DND-41 (cell line): ENCODE measurements around the gene ZNF165.

ENCODE experiments used
- ATAC-seq: fragments of 200-7000 bp; cut with Tn5 transposase; 3 replicates; pipeline ENCODE4 v1.9.1; 2021; ENCODE audit warnings: low read depth; ENCODE audit not compliant: insufficient read depth
- DNase-seq: peaks from one replicate; pipeline ENCODE4 v3.0.0-alpha.2; 2020
- H2AFZ ChIP-seq: 2 replicates; pipeline ENCODE4 v1.6.0; 2012; ENCODE audit warnings: low read depth, low read length
- H3K27ac ChIP-seq: 2 replicates; pipeline ENCODE4 v1.5.1; 2012; ENCODE audit warnings: low read length, inconsistent platforms
- H3K27me3 ChIP-seq: fragments of 200-600 bp; sonication (generic); 2 replicates; pipeline ENCODE4 v1.6.0; 2012; ENCODE audit warnings: low read length, mild to moderate bottlenecking, inconsistent platforms; ENCODE audit not compliant: insufficient read depth, poor library complexity
- H3K36me3 ChIP-seq: 2 replicates; pipeline ENCODE4 v1.5.1; 2012; ENCODE audit warnings: low read length, inconsistent platforms; ENCODE audit not compliant: insufficient read depth
- H3K4me1 ChIP-seq: 2 replicates; pipeline ENCODE4 v1.5.1; 2012; ENCODE audit warnings: mild to moderate bottlenecking, low read length; ENCODE audit not compliant: insufficient read depth
- H3K4me2 ChIP-seq: 2 replicates; pipeline ENCODE4 v1.6.0; 2012; ENCODE audit warnings: mild to moderate bottlenecking, moderate library complexity, low read length, inconsistent platforms; ENCODE audit not compliant: insufficient read depth
- H3K4me3 ChIP-seq, 2 experiments: fragments of 200-600 bp in 1 of 2; shearing (Covaris generic) in 1 of 2; 2 replicates each; pipeline ENCODE4 v1.5.1; 2012 to 2016; ENCODE audit warnings: inconsistent platforms in 2 of 2, low read length in 2 of 2, mild to moderate bottlenecking in 2 of 2, low read depth in 1 of 2, moderate library complexity in 1 of 2
- H3K79me2 ChIP-seq: 2 replicates; pipeline ENCODE4 v1.6.0; 2012; ENCODE audit warnings: low read length, inconsistent platforms; ENCODE audit not compliant: insufficient read depth
- H3K9ac ChIP-seq: 2 replicates; pipeline ENCODE4 v1.6.0; 2012; ENCODE audit warnings: low read depth, mild to moderate bottlenecking, inconsistent platforms, low read length, moderate library complexity
- H3K9me3 ChIP-seq: 2 replicates; pipeline ENCODE4 v1.5.1; 2012; ENCODE audit warnings: low read length, moderate library complexity, mild to moderate bottlenecking, inconsistent platforms; ENCODE audit not compliant: insufficient read depth, severe bottlenecking
- H4K20me1 ChIP-seq: 2 replicates; pipeline ENCODE4 v1.6.0; 2012; ENCODE audit warnings: low read length; ENCODE audit not compliant: insufficient read depth
- CTCF ChIP-seq: IDR thresholded peaks from 2 replicates; pipeline ENCODE4 v1.5.1; 2012; ENCODE audit warnings: borderline replicate concordance, low read length, moderate library complexity, mild to moderate bottlenecking; ENCODE audit not compliant: poor library complexity, severe bottlenecking; ENCODE audit errors: extremely low read depth
- EZH2 ChIP-seq: IDR thresholded peaks from 3 replicates; pipeline ENCODE4 v1.6.1; 2012; ENCODE audit warnings: borderline replicate concordance, low read depth, mild to moderate bottlenecking, moderate library complexity, low read length, inconsistent platforms; ENCODE audit not compliant: severe bottlenecking

Gene ZNF165

GRCh38 chr6:28135393-28135792 is 55.0 kb downstream of the ZNF165 start:
- H3K4me3 ChIP-seq, result peak overlapping the region; percentile 60 to 83; a peak in 3 of 4 replicates
- H3K9me3 ChIP-seq, result no peaks in the 10 kb centered on the region
- peak overlapping the region; percentile 26 for H3K27ac ChIP-seq
- peak overlapping the region; percentile 90 for H3K9ac ChIP-seq
- H4K20me1 ChIP-seq, result peaks cover 21% of the 10 kb centered on the region; the same call in 1 of the 2 replicates
- ATAC-seq, result no peak
- H3K79me2 ChIP-seq, result peaks cover 83% of the 10 kb centered on the region
- no peak for TF ChIP-seq EZH2
- TF ChIP-seq CTCF, result no peak
- H3K36me3 ChIP-seq, result peaks cover 30% of the 10 kb centered on the region
- peak overlapping the region; percentile 90 for H3K4me2 ChIP-seq
- no peaks in the 10 kb centered on the region for H3K27me3 ChIP-seq
- H2AFZ ChIP-seq, result no peak overlapping the region
- H3K4me1 ChIP-seq, result peaks cover 67% of the 10 kb centered on the region
- no peak for DNase-seq

GRCh38 chr6:28136585-28137504 is 56.5 kb downstream of the ZNF165 start:
- Histone ChIP-seq H2AFZ (peak overlapping the region; percentile 85), H3K9ac (peak overlapping the region; percentile 90), H3K27me3 (no peaks in the 10 kb centered on the region), H3K4me2 (peak overlapping the region; percentile 90), H3K79me2 (peaks cover 70% of the 10 kb centered on the region), H3K36me3 (peaks cover 27% of the 10 kb centered on the region), H4K20me1 (peaks cover 17% of the 10 kb centered on the region; the same call in 1 of the 2 replicates), H3K9me3 (no peaks in the 10 kb centered on the region), H3K27ac (peak overlapping the region; percentile 99), H3K4me3 (peak overlapping the region; percentile 60 to 83), H3K4me1 (peaks cover 77% of the 10 kb centered on the region)
- no peak for TF ChIP-seq CTCF
- no peak for TF ChIP-seq EZH2
- ATAC-seq, result peak; percentile 73
- peak; percentile 87 for DNase-seq

- peak overlapping the region; percentile 60 to 83 for H3K4me3 ChIP-seq
- peak overlapping the region; percentile 85 for H2AFZ ChIP-seq
- peaks cover 23% of the 10 kb centered on the region for H3K36me3 ChIP-seq
- peaks cover 75% of the 10 kb centered on the region for H3K4me1 ChIP-seq
- peak overlapping the region; percentile 90 for H3K4me2 ChIP-seq
- peak overlapping the region; percentile 90 for H3K9ac ChIP-seq
- DNase-seq, result peak; percentile 13
- peaks cover 13% of the 10 kb centered on the region; the same call in 1 of the 2 replicates for H4K20me1 ChIP-seq
- H3K79me2 ChIP-seq, result peaks cover 70% of the 10 kb centered on the region
- no peaks in the 10 kb centered on the region for H3K9me3 ChIP-seq
- no peaks in the 10 kb centered on the region for H3K27me3 ChIP-seq
- TF ChIP-seq CTCF, result no peak
- no peak for TF ChIP-seq EZH2
- H3K27ac ChIP-seq, result peak overlapping the region; percentile 99
- peak; percentile 3; the same call in 1 of the 3 replicates for ATAC-seq
These were observed 57.2 kb downstream of the ZNF165 start for GRCh38 chr6:28137505-28137981.
